GM19452 (cell line): ENCODE data around the gene TOM1.
"Not testable (repeated sequence)": the region's sequence is repeated elsewhere in the genome, so short reads cannot be mapped to it uniquely, and the experiment has no call there.

Source experiments
- ATAC-seq: cut with Tn5 transposase; IDR thresholded peaks from one replicate; pipeline ENCODE4 v1.9.1; 2021; ENCODE audit not compliant: unreplicated experiment

TOM1 gene

DNA sequence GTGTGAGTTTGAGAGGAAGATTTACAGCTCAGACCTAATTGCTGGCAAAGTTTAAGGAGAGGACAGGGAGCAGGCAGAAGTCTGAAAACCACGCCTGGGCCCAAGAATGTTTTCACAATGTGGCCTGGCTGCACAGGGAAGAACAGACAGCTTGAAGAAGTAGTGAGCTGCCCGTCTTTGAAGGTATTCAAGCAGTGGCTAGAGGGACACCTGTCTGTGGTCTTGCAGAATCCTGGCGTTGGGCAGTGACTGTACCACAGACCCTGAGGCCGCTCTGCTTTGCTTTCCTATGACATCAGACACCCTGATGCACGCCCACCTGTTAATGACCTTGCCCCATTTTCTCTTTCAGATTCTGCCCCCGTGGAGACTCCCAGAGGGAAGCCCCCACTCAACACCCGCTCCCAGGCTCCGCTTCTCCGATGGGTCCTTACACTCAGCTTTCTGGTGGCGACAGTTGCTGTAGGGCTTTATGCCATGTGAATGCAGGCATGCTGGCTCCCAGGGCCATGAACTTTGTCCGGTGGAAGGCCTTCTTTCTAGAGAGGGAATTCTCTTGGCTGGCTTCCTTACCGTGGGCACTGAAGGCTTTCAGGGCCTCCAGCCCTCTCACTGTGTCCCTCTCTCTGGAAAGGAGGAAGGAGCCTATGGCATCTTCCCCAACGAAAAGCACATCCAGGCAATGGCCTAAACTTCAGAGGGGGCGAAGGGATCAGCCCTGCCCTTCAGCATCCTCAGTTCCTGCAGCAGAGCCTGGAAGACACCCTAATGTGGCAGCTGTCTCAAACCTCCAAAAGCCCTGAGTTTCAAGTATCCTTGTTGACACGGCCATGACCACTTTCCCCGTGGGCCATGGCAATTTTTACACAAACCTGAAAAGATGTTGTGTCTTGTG lies 93.7 kb downstream of the TOM1 start:
- no peak for ATAC-seq

DNA sequence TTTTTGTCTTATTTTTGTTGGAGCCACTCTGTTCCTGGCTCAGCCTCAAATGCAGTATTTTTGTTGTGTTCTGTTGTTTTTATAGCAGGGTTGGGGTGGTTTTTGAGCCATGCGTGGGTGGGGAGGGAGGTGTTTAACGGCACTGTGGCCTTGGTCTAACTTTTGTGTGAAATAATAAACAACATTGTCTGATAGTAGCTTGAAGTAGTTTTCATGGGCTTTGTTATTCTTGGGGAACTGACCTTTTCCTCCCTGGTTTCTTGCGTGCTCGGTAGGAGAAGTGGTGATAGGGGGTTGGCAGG lies 94.3 kb downstream of the TOM1 start:
- ATAC-seq: no peak

DNA sequence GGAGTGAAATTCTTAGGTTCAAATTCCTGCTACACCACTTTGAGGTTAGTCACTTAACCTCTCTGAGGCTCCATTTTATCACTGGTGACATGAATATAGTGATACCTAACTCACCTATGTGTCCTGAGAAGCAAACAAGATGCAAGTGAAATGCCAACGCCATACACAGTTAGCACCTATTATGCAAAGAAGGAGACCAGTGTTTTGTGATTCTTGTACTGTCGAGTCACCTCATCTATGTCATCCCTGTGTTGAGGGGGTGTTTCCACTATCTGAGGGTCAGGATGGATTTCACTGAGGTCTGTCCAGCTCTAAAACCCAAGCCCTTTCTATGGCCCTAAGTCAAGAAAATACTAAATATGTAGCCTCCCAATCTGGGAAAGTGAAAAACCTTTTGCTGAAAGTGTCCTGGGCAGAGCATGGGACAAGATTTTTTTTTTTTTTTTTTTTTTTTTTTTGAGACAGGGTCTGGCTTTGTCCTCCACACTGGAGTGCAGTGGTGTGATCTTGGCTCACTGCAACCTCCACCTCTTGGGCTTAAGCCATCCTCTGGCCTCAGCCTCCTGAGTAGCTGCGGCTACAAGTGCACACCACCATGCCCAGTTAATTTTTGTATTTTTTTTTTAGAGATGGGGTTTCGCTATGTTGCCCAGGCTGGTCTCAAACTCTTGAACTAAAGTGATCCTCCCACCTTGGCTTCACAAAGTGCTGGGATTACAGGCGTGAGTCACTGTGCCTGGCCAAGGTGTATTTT lies 95.3 kb downstream of the TOM1 start:
- ATAC-seq: no peak

DNA sequence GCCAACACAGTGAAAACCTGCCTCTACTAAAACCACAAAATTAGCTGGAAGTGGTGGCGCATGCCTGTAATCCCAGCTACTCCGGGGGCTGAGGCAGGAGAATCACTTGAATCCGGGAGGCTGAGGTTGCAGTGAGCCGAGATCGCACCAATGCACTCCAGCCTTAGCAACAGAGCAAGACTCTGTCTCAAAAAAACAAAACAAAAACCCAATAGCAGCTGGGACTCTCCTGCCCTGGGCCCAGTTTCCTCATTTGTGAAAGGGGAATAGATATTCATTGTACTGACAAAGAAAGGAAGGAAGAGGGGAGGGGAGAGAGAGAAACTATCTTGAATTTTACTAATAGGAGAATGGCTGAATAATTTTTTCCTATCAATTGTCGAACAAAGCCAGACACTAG lies 96.9 kb downstream of the TOM1 start:
- ATAC-seq: not testable (repeated sequence)

DNA sequence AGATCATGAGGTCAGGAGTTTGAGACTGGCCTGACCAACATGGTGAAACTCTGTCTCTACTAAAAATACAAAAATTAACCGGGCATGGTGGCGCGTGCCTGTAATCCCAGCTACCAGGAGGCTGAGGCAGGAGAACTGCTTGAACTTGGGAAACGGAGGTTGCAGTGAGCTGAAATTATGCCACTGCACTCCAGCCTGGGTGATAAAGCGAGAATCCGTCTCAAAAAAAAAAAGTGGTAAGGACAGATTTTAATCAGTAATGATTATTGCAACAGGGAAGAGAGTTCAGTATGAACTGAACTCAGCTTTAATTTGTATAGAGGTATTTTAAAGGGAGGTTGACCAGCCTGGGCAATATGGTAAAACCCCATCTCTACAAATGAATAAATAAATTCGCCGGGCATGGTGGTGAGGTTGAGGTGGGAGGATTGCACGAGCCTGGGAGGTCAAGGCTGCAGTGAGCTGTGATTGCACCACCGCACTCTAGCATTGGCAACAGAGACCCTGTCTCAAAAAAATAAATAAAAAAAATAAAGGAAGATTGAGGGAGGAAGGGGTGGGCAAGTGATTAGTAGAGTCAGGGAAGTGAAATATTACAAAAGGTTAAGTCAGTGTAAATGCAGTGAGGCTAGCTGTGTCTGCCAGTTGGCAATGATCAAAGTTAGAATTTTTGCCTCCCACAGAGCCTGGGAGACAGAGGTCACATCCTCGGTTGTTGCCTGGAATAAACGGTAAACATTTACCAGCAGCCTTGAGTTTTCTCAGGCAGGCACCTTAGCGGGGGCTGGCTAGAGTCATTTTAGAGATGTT lies 97.6 kb downstream of the TOM1 start:
- ATAC-seq: no peak
